Brain microvascular endothelial cell (primary cell): ENCODE measurements around the gene PLD1.
"Not testable (repeated sequence)": the region's sequence is repeated elsewhere in the genome, so short reads cannot be mapped to it uniquely, and the experiment has no call there.

Experiments
- DNase-seq: peaks from one replicate; pipeline ENCODE4 v3.0.0-alpha.2; 2020
- H3K27ac ChIP-seq: fragments of 250-450 bp; sonication (Bioruptor Pico); 2 replicates; pipeline ENCODE4 v1.5.1; 2020; ENCODE audit warnings: mild to moderate bottlenecking, moderate library complexity
- H3K27me3 ChIP-seq: fragments of 250-450 bp; sonication (Bioruptor Pico); replicated peaks from 2 replicates; pipeline ENCODE4 v1.5.1; 2020; ENCODE audit warnings: mild to moderate bottlenecking
- H3K36me3 ChIP-seq: fragments of 250-450 bp; sonication (Bioruptor Pico); replicated peaks from 2 replicates; pipeline ENCODE4 v1.5.1; 2020; ENCODE audit warnings: mild to moderate bottlenecking
- H3K4me3 ChIP-seq: 2 replicates; pipeline ENCODE4 v1.5.1; 2011; ENCODE audit warnings: low read depth, mild to moderate bottlenecking, control low read depth, low read length, moderate library complexity
- CTCF ChIP-seq: IDR thresholded peaks from 2 replicates; pipeline ENCODE4 v1.5.1; 2011; ENCODE audit warnings: low read depth, mild to moderate bottlenecking, moderate library complexity, low read length, control low read depth, inconsistent platforms; ENCODE audit errors: missing control alignments
- in situ Hi-C: cut with HindIII; loops from 2 replicates; pipeline ENCODE4 v1.10.0; 2017; ENCODE audit warnings: low sequenced_read_pairs, low pct_ligation_motif_present

Gene PLD1

GRCh38 chr3:171817074-171817800 lies 7.0 kb upstream of the PLD1 start:
- Histone ChIP-seq H3K27ac (peak overlapping the region; percentile 75), H3K27me3 (no peaks in the 10 kb centered on the region), H3K36me3 (no peaks in the 10 kb centered on the region), H3K4me3 (no peak overlapping the region)
- DNase-seq = peak; percentile 42
- in situ Hi-C loops = no loop called here
- no peak for TF ChIP-seq CTCF

GRCh38 chr3:171815973-171816595 lies 5.8 kb upstream of the PLD1 start:
- peak; percentile 59 for DNase-seq
- peak overlapping the region; percentile 75 for H3K27ac ChIP-seq
- in situ Hi-C loops = no loop called here

GRCh38 chr3:171814662-171815061 lies 4.4 kb upstream of the PLD1 start:
- H3K27ac ChIP-seq = not testable (repeated sequence)

More at GRCh38 chr3:171815973-171816595, 5.8 kb upstream of the PLD1 start:
- no peak for TF ChIP-seq CTCF
- Histone ChIP-seq H3K4me3 (no peak overlapping the region), H3K27me3 (no peaks in the 10 kb centered on the region), H3K36me3 (no peaks in the 10 kb centered on the region)

GRCh38 chr3:171813897-171814460 lies 3.7 kb upstream of the PLD1 start:
- Histone ChIP-seq H3K4me3 (no peak overlapping the region), H3K36me3 (no peaks in the 10 kb centered on the region), H3K27ac (peak overlapping the region; percentile 14), H3K27me3 (no peaks in the 10 kb centered on the region)
- in situ Hi-C loops = no loop called here
- peak; percentile 32 for DNase-seq
- TF ChIP-seq CTCF = no peak

More at GRCh38 chr3:171814662-171815061, 4.4 kb upstream of the PLD1 start:
- DNase-seq, in situ Hi-C loops, H3K27me3 ChIP-seq, H3K4me3 ChIP-seq, H3K36me3 ChIP-seq: not testable (repeated sequence)

- Histone ChIP-seq H3K36me3 (no peaks in the 10 kb centered on the region), H3K4me3 (no peak overlapping the region), H3K27ac (no peak overlapping the region), H3K27me3 (no peaks in the 10 kb centered on the region)
- no peak for DNase-seq
- in situ Hi-C loops = no loop called here
- TF ChIP-seq CTCF = no peak
Observed at GRCh38 chr3:171813278-171813896, 3.1 kb upstream of the PLD1 start.

GRCh38 chr3:171812811-171813210 lies 2.5 kb upstream of the PLD1 start:
- peak overlapping the region; percentile 98 for H3K27ac ChIP-seq
- in situ Hi-C loops = no loop called here
- no peaks in the 10 kb centered on the region for H3K36me3 ChIP-seq

More at GRCh38 chr3:171812811-171813210, 2.5 kb upstream of the PLD1 start:
- H3K4me3 ChIP-seq = no peak overlapping the region
- DNase-seq = no peak
- TF ChIP-seq CTCF = no peak
- H3K27me3 ChIP-seq = no peaks in the 10 kb centered on the region
